SK-N-SH (cell line): ENCODE data around the gene ME2.

Experiments used
- EZH2phosphoT487 ChIP-seq: fragments of 200-600 bp; sonication (generic); IDR thresholded peaks from 2 replicates; pipeline ENCODE4 v1.6.1; 2017; ENCODE audit warnings: low read depth, mixed run types, mild to moderate bottlenecking, antibody characterized with exemption, moderate library complexity, borderline replicate concordance
- PBX3 ChIP-seq: IDR thresholded peaks from 2 replicates; pipeline ENCODE4; 2012
- TF ChIP-seq, protein P1 (sequence below): fragments of 200-600 bp; sonication (generic); IDR thresholded peaks from 2 replicates; pipeline ENCODE4 v1.6.1; 2017; ENCODE audit warnings: antibody characterized with exemption, mild to moderate bottlenecking, moderate library complexity

GRCh38 chr18:50926521-50926920, 47.6 kb downstream of the ME2 start:
- TF ChIP-seq, protein P1, sequence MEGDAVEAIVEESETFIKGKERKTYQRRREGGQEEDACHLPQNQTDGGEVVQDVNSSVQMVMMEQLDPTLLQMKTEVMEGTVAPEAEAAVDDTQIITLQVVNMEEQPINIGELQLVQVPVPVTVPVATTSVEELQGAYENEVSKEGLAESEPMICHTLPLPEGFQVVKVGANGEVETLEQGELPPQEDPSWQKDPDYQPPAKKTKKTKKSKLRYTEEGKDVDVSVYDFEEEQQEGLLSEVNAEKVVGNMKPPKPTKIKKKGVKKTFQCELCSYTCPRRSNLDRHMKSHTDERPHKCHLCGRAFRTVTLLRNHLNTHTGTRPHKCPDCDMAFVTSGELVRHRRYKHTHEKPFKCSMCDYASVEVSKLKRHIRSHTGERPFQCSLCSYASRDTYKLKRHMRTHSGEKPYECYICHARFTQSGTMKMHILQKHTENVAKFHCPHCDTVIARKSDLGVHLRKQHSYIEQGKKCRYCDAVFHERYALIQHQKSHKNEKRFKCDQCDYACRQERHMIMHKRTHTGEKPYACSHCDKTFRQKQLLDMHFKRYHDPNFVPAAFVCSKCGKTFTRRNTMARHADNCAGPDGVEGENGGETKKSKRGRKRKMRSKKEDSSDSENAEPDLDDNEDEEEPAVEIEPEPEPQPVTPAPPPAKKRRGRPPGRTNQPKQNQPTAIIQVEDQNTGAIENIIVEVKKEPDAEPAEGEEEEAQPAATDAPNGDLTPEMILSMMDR, result no peak
- TF ChIP-seq PBX3 (no peak), EZH2phosphoT487 (no peak)
